A549 (cell line): ENCODE measurements around the gene HIVEP3.

ENCODE experiments used
- CHD2 ChIP-seq: fragments of 150-350 bp; IDR thresholded peaks from 2 replicates; pipeline ENCODE4 v1.6.1; 2014; ENCODE audit warnings: low read length; ENCODE audit not compliant: partially characterized antibody
- EHF ChIP-seq: fragments of 250-450 bp; sonication (Bioruptor Pico); IDR thresholded peaks from 2 replicates; pipeline ENCODE4 v1.5.0; 2020; ENCODE audit warnings: mild to moderate bottlenecking
- MYC ChIP-seq: IDR thresholded peaks from 2 replicates; pipeline ENCODE4 v1.6.1; 2012; ENCODE audit warnings: mild to moderate bottlenecking, inconsistent platforms, low read length, improper control_type of control experiment, borderline replicate concordance
- PHF8 ChIP-seq: fragments of 200-600 bp; sonication (generic); IDR thresholded peaks from 2 replicates; pipeline ENCODE4 v1.6.1; 2016; ENCODE audit warnings: low read depth, mild to moderate bottlenecking, antibody characterized with exemption, moderate library complexity, borderline replicate concordance
- POLR2A ChIP-seq: IDR thresholded peaks from 2 replicates; pipeline ENCODE4 v1.6.1; 2012; ENCODE audit warnings: mild to moderate bottlenecking, low read length
- RAD21 ChIP-seq, 2 experiments: fragments of >200 bp in 1 of 2; sonication (Bioruptor Twin) in 1 of 2; formaldehyde crosslinking in 1 of 2; IDR thresholded peaks in 1 of 2; conservative IDR thresholded peaks in 1 of 2; 2 replicates in 1 of 2; 3 replicates in 1 of 2; pipeline ENCODE4 v1.6.1; 2012 to 2018; ENCODE audit warnings: inconsistent platforms in 1 of 2
- SMC3 ChIP-seq: fragments of >200 bp; sonication (Bioruptor Twin); formaldehyde crosslinking; IDR thresholded peaks from 3 replicates; pipeline ENCODE4 v1.6.1; 2018; ENCODE audit warnings: inconsistent platforms
- TP53 ChIP-seq: fragments of 250-450 bp; sonication (Bioruptor Pico); IDR thresholded peaks from 2 replicates; pipeline ENCODE4 v1.5.0; 2021; ENCODE audit warnings: mild to moderate bottlenecking, moderate library complexity
- TF ChIP-seq, protein P1 (sequence below): fragments of 250-450 bp; sonication (Bioruptor Pico); IDR thresholded peaks from 2 replicates; pipeline ENCODE4 v1.5.0; 2020; ENCODE audit warnings: low read depth, mild to moderate bottlenecking, moderate library complexity
- TF ChIP-seq, protein P2 (sequence below): IDR thresholded peaks from 2 replicates; pipeline ENCODE4 v1.6.1; 2012
- TF ChIP-seq, protein P3 (sequence below): fragments of 200-600 bp; sonication (generic); IDR thresholded peaks from 2 replicates; pipeline ENCODE4 v1.6.1; 2016; ENCODE audit warnings: antibody characterized with exemption, mild to moderate bottlenecking, moderate library complexity
- TF ChIP-seq, protein P4 (sequence below): fragments of >200 bp; sonication (Bioruptor Twin); formaldehyde crosslinking; IDR thresholded peaks from 3 replicates; pipeline ENCODE4 v1.5.1; 2016

DNA sequence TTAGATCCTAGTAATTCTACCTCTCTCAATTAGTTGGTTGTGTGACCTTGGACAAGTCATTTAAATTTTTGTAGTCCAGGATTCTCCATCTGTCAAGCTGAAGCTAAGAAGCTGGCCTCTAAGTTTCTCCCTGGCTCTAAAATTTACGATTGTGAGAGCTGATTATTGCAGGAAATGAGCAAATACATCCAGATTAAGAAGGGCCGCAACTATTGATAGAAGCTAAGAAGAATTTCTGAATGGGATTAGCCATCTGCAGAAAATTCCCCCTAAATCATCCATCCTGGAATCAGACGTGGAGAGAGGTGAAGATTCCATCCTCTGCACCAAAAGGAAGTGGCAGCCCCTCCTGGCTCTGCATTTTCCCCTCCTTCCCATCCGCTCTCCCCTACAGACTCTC, 55.0 kb downstream of the HIVEP3 start:
- TF ChIP-seq MYC (no peak), POLR2A (no peak), TP53 (CRISPR knock-in tag) (no peak), PHF8 (no peak), EHF (CRISPR knock-in tag) (no peak), RAD21 (conservative IDR thresholded peaks at IDR 0.05 in 1 of 2, IDR thresholded peaks at IDR 0.05 in 1 of 2) (no peak), CHD2 (no peak), SMC3 (no peak)
- TF ChIP-seq, protein P1, sequence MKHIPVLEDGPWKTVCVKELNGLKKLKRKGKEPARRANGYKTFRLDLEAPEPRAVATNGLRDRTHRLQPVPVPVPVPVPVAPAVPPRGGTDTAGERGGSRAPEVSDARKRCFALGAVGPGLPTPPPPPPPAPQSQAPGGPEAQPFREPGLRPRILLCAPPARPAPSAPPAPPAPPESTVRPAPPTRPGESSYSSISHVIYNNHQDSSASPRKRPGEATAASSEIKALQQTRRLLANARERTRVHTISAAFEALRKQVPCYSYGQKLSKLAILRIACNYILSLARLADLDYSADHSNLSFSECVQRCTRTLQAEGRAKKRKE (CRISPR knock-in tag) = no peak
- TF ChIP-seq, protein P2, sequence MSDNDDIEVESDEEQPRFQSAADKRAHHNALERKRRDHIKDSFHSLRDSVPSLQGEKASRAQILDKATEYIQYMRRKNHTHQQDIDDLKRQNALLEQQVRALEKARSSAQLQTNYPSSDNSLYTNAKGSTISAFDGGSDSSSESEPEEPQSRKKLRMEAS = no peak
- TF ChIP-seq, protein P3, sequence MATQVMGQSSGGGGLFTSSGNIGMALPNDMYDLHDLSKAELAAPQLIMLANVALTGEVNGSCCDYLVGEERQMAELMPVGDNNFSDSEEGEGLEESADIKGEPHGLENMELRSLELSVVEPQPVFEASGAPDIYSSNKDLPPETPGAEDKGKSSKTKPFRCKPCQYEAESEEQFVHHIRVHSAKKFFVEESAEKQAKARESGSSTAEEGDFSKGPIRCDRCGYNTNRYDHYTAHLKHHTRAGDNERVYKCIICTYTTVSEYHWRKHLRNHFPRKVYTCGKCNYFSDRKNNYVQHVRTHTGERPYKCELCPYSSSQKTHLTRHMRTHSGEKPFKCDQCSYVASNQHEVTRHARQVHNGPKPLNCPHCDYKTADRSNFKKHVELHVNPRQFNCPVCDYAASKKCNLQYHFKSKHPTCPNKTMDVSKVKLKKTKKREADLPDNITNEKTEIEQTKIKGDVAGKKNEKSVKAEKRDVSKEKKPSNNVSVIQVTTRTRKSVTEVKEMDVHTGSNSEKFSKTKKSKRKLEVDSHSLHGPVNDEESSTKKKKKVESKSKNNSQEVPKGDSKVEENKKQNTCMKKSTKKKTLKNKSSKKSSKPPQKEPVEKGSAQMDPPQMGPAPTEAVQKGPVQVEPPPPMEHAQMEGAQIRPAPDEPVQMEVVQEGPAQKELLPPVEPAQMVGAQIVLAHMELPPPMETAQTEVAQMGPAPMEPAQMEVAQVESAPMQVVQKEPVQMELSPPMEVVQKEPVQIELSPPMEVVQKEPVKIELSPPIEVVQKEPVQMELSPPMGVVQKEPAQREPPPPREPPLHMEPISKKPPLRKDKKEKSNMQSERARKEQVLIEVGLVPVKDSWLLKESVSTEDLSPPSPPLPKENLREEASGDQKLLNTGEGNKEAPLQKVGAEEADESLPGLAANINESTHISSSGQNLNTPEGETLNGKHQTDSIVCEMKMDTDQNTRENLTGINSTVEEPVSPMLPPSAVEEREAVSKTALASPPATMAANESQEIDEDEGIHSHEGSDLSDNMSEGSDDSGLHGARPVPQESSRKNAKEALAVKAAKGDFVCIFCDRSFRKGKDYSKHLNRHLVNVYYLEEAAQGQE = no peak
- TF ChIP-seq, protein P4, sequence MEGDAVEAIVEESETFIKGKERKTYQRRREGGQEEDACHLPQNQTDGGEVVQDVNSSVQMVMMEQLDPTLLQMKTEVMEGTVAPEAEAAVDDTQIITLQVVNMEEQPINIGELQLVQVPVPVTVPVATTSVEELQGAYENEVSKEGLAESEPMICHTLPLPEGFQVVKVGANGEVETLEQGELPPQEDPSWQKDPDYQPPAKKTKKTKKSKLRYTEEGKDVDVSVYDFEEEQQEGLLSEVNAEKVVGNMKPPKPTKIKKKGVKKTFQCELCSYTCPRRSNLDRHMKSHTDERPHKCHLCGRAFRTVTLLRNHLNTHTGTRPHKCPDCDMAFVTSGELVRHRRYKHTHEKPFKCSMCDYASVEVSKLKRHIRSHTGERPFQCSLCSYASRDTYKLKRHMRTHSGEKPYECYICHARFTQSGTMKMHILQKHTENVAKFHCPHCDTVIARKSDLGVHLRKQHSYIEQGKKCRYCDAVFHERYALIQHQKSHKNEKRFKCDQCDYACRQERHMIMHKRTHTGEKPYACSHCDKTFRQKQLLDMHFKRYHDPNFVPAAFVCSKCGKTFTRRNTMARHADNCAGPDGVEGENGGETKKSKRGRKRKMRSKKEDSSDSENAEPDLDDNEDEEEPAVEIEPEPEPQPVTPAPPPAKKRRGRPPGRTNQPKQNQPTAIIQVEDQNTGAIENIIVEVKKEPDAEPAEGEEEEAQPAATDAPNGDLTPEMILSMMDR = no peak
